Measurements from ENCODE around the gene NEB.

The NEB gene

GRCh38 chr2:151544449-151544848, 189.8 kb downstream of the NEB start:
- no peak for DNase-seq

- DNase-seq: no peak
Observed at GRCh38 chr2:151543876-151544275, 190.4 kb downstream of the NEB start.

GRCh38 chr2:151534001-151534400, 200.3 kb downstream of the NEB start:
- DNase-seq: no peak

GRCh38 chr2:151533127-151533526, 201.1 kb downstream of the NEB start:
- no peak for DNase-seq

- no peak for DNase-seq
Observed at GRCh38 chr2:151526572-151527090, 207.6 kb downstream of the NEB start.

GRCh38 chr2:151525821-151526373, 208.4 kb downstream of the NEB start:
- DNase-seq: no peak

- DNase-seq: no peak
Observed at GRCh38 chr2:151523850-151524249, 210.4 kb downstream of the NEB start.

- DNase-seq: no peak
Observed at GRCh38 chr2:151522556-151522955, 211.7 kb downstream of the NEB start.

GRCh38 chr2:151520976-151521375, 213.3 kb downstream of the NEB start:
- DNase-seq: no peak

GRCh38 chr2:151518802-151519201, 215.5 kb downstream of the NEB start:
- no peak for DNase-seq

- DNase-seq: no peak
Observed at GRCh38 chr2:151508519-151508918, 225.8 kb downstream of the NEB start.

- DNase-seq: no peak
Observed at GRCh38 chr2:151506170-151506569, 228.1 kb downstream of the NEB start.

GRCh38 chr2:151498178-151498577, 236.1 kb downstream of the NEB start:
- DNase-seq: no peak

- no peak for DNase-seq
Observed at GRCh38 chr2:151491496-151491895, 242.8 kb downstream of the NEB start.

GRCh38 chr2:151490276-151490675, 244.0 kb downstream of the NEB start:
- no peak for DNase-seq

GRCh38 chr2:151486053-151486452, 248.2 kb downstream of the NEB start:
- no peak for DNase-seq

GRCh38 chr2:151484100-151484499, 250.2 kb downstream of the NEB start:
- DNase-seq: no peak

- no peak for DNase-seq
Observed at GRCh38 chr2:151483546-151483945, 250.7 kb downstream of the NEB start.

- no peak for DNase-seq
Observed at GRCh38 chr2:151482171-151482725, 252.0 kb downstream of the NEB start.

- no peak for DNase-seq
Observed at GRCh38 chr2:151481744-151482143, 252.5 kb downstream of the NEB start.

GRCh38 chr2:151478011-151478410, 256.3 kb downstream of the NEB start:
- DNase-seq: no peak

- DNase-seq: no peak
Observed at GRCh38 chr2:151476287-151476686, 258.0 kb downstream of the NEB start.

- no peak for DNase-seq
Observed at GRCh38 chr2:151475071-151475470, 259.2 kb downstream of the NEB start.

- DNase-seq: no peak
Observed at GRCh38 chr2:151472966-151473365, 261.3 kb downstream of the NEB start.

- no peak for DNase-seq
Observed at GRCh38 chr2:151470556-151470955, 263.7 kb downstream of the NEB start.
